H1 (cell line): ENCODE results near the gene MYL6B. TPM values are rescaled to one million over a fixed set of nuclear protein-coding genes. Genes with fewer than 3 reads are reported as not detected.
A peak's percentile ranks its signal among the peaks of the same experiment; 100 is the strongest.

Experiments used
- CTCF ChIA-PET: fragments of 300-600 bp; sonication (Branson Sonifier 250); formaldehyde crosslinking; loops from one replicate; lab custom pipeline; 2021; ENCODE audit not compliant: partially characterized antibody; lab: Charles Lee
- POLR2A ChIA-PET: fragments of 300-600 bp; sonication (Branson Sonifier 250); formaldehyde crosslinking; loops from one replicate; lab custom pipeline; 2021; ENCODE audit warnings: inconsistent platforms; ENCODE audit not compliant: partially characterized antibody; lab: Charles Lee
- DNase-seq, 2 experiments: peaks; one replicate each; pipeline versions ENCODE4 v3.0.0 to v3.0.0-alpha.2; 2010 to 2022; ENCODE audit warnings: low spot score in 2 of 2, low read depth in 1 of 2, mixed read lengths in 1 of 2
- FAIRE-seq: peaks from 2 replicates; lab custom pipeline; 2011; peaks lifted over from hg19 to GRCh38; lab: Jason Lieb, UNC
- H2AFZ ChIP-seq: 2 replicates; pipeline ENCODE4 v1.8.1; 2012; ENCODE audit warnings: low read length, inconsistent platforms
- H2AK5ac ChIP-seq: 2 replicates; pipeline ENCODE4 v1.6.1; 2013; ENCODE audit warnings: low read depth, low read length
- H2BK120ac ChIP-seq: replicated peaks from 2 replicates; pipeline ENCODE3; 2013; ENCODE audit warnings: low read depth, low read length, inconsistent platforms
- H2BK12ac ChIP-seq: 2 replicates; pipeline ENCODE4 v1.6.1; 2013; ENCODE audit warnings: low read depth, low read length
- H2BK15ac ChIP-seq: 2 replicates; pipeline ENCODE4 v1.6.1; 2013; ENCODE audit warnings: low read length
- H2BK20ac ChIP-seq: 2 replicates; pipeline ENCODE4 v1.6.1; 2013; ENCODE audit warnings: low read length
- H2BK5ac ChIP-seq: 2 replicates; pipeline ENCODE4 v1.6.1; 2013; ENCODE audit warnings: low read depth, low read length
- H3K14ac ChIP-seq: 2 replicates; pipeline ENCODE4 v1.6.1; 2013; ENCODE audit warnings: inconsistent platforms; ENCODE audit not compliant: insufficient read length
- H3K18ac ChIP-seq: 2 replicates; pipeline ENCODE4 v1.6.1; 2013; ENCODE audit warnings: low read length; ENCODE audit errors: extremely low read depth
- H3K23ac ChIP-seq: 2 replicates; pipeline ENCODE4 v1.6.1; 2013; ENCODE audit warnings: inconsistent platforms; ENCODE audit not compliant: insufficient read length
- H3K23me2 ChIP-seq: 2 replicates; pipeline ENCODE4 v1.6.1; 2013; ENCODE audit warnings: low read depth, low read length
- H3K27ac ChIP-seq: 2 replicates; pipeline ENCODE4 v1.6.1; 2011; ENCODE audit warnings: low read depth, low read length, inconsistent platforms
- H3K27me3 ChIP-seq, 4 experiments: replicated peaks in 1 of 4; 1 replicate in 1 of 4; 2 replicates in 3 of 4; pipeline versions ENCODE4 v1.6.1 to v1.8.1; 2011 to 2013; ENCODE audit warnings: low read length in 3 of 4, mild to moderate bottlenecking in 3 of 4, inconsistent platforms in 2 of 4, mixed read lengths in 2 of 4, moderate library complexity in 1 of 4; ENCODE audit not compliant: control insufficient read depth in 3 of 4, insufficient read depth in 3 of 4; ENCODE audit errors: extremely low read depth in 1 of 4
- H3K36me3 ChIP-seq, 4 experiments: 2 replicates each; pipeline versions ENCODE4 v1.6.1 to v1.8.1; 2011 to 2013; ENCODE audit warnings: mild to moderate bottlenecking in 4 of 4, low read length in 3 of 4, moderate library complexity in 2 of 4, control low read depth in 1 of 4, inconsistent platforms in 1 of 4; ENCODE audit not compliant: insufficient read depth in 4 of 4, control insufficient read depth in 2 of 4
- H3K4ac ChIP-seq: replicated peaks from 2 replicates; pipeline ENCODE3; 2013; ENCODE audit warnings: low read length, low read depth, mixed read lengths, inconsistent platforms; ENCODE audit not compliant: insufficient read length
- H3K4me1 ChIP-seq, 4 experiments: replicated peaks in 1 of 4; 1 replicate in 1 of 4; 2 replicates in 3 of 4; pipeline versions ENCODE4 v1.6.1 to v1.8.1; 2011 to 2013; ENCODE audit warnings: low read length in 3 of 4, inconsistent platforms in 2 of 4, mixed read lengths in 1 of 4; ENCODE audit not compliant: insufficient read depth in 4 of 4, control insufficient read depth in 3 of 4
- H3K4me2 ChIP-seq, 2 experiments: 2 replicates each; pipeline versions ENCODE4 v1.6.1 to v1.8.1; 2011 to 2013; ENCODE audit warnings: low read depth in 2 of 2, low read length in 2 of 2, control low read depth in 1 of 2, inconsistent platforms in 1 of 2, mild to moderate bottlenecking in 1 of 2; ENCODE audit not compliant: insufficient read depth in 1 of 2
- H3K4me3 ChIP-seq, 4 experiments: fragments of 200-600, 300-600 bp in 1 of 4; sonication (generic), shearing (Covaris generic), sonication (Bioruptor Twin) in 1 of 4; 2 replicates each; pipeline versions ENCODE4 v1.5.1 to v1.8.1; 2011 to 2016; ENCODE audit warnings: low read length in 4 of 4, low read depth in 3 of 4, control low read depth in 2 of 4, inconsistent platforms in 2 of 4, mild to moderate bottlenecking in 2 of 4, mixed read lengths in 1 of 4, moderate library complexity in 1 of 4; ENCODE audit not compliant: insufficient read depth in 2 of 4; ENCODE audit errors: extremely low read depth in 1 of 4
- H3K56ac ChIP-seq: replicated peaks from 2 replicates; pipeline ENCODE3; 2013; ENCODE audit warnings: low read depth, mild to moderate bottlenecking, mixed read lengths, low read length, inconsistent platforms; ENCODE audit not compliant: insufficient read length
- H3K79me1 ChIP-seq: 2 replicates; pipeline ENCODE4 v1.6.1; 2013; ENCODE audit warnings: low read depth, low read length, control low read depth
- H3K79me2 ChIP-seq, 2 experiments: 2 replicates each; pipeline versions ENCODE4 v1.6.1 to v1.8.1; 2012 to 2013; ENCODE audit warnings: low read length in 2 of 2, mild to moderate bottlenecking in 2 of 2, inconsistent platforms in 1 of 2; ENCODE audit not compliant: insufficient read depth in 2 of 2, control insufficient read depth in 1 of 2
- H3K9ac ChIP-seq, 4 experiments: replicated peaks in 1 of 4; 1 replicate in 1 of 4; 2 replicates in 3 of 4; pipeline versions ENCODE4 v1.6.1 to v1.8.1; 2011 to 2013; ENCODE audit warnings: low read depth in 3 of 4, low read length in 3 of 4, control low read depth in 2 of 4, mild to moderate bottlenecking in 2 of 4, moderate library complexity in 2 of 4, inconsistent platforms in 1 of 4; ENCODE audit errors: extremely low read depth in 1 of 4
- H3K9me3 ChIP-seq, 2 experiments: 2 replicates each; pipeline versions ENCODE4 v1.6.1 to v1.8.1; 2012 to 2013; ENCODE audit warnings: mild to moderate bottlenecking in 2 of 2, moderate library complexity in 2 of 2, control low read depth in 1 of 2, inconsistent platforms in 1 of 2, low read depth in 1 of 2, low read length in 1 of 2, mixed read lengths in 1 of 2; ENCODE audit not compliant: insufficient read depth in 2 of 2
- H4K20me1 ChIP-seq, 2 experiments: replicated peaks in 1 of 2; 2 replicates each; pipeline versions ENCODE3 to v1.8.1; 2011 to 2013; ENCODE audit warnings: inconsistent platforms in 2 of 2, low read length in 2 of 2, mild to moderate bottlenecking in 1 of 2; ENCODE audit not compliant: insufficient read depth in 2 of 2, control insufficient read depth in 1 of 2
- H4K5ac ChIP-seq: 2 replicates; pipeline ENCODE4 v1.6.1; 2013; ENCODE audit warnings: low read length, low read depth, mixed read lengths, inconsistent platforms; ENCODE audit not compliant: insufficient read length
- H4K8ac ChIP-seq: 2 replicates; pipeline ENCODE4 v1.8.0; 2013; ENCODE audit warnings: mild to moderate bottlenecking, moderate library complexity, low read length, inconsistent platforms; ENCODE audit not compliant: insufficient read depth; ENCODE audit errors: extremely low read depth
- H4K91ac ChIP-seq: replicated peaks from 2 replicates; pipeline ENCODE3; 2013; ENCODE audit warnings: low read length, mixed read lengths, inconsistent platforms; ENCODE audit not compliant: insufficient read length
- ASH2L ChIP-seq: fragments of 200-600, 300-600 bp; sonication (generic); IDR thresholded peaks from one replicate; pipeline ENCODE4 v1.7.1; 2017; ENCODE audit warnings: low read length
- ATF2 ChIP-seq: IDR thresholded peaks from 2 replicates; pipeline ENCODE4 v1.6.1; 2012; ENCODE audit warnings: low read length, inconsistent platforms
- MAX ChIP-seq: IDR thresholded peaks from 2 replicates; pipeline ENCODE4 v1.6.1; 2012; ENCODE audit warnings: inconsistent platforms
- NRF1 ChIP-seq: IDR thresholded peaks from 2 replicates; pipeline ENCODE4 v1.6.1; 2011; ENCODE audit warnings: mild to moderate bottlenecking, low read depth, low read length, improper control_type of control experiment
- PHF8 ChIP-seq: fragments of 200-600 bp; sonication (generic); conservative IDR thresholded peaks from 2 replicates; pipeline ENCODE4 v1.7.1; 2012; ENCODE audit warnings: low read depth, mild to moderate bottlenecking, inconsistent platforms, low read length, moderate library complexity
- POLR2AphosphoS5 ChIP-seq: IDR thresholded peaks from 2 replicates; pipeline ENCODE4 v1.6.1; 2011; ENCODE audit warnings: low read depth, low read length
- RAD21 ChIP-seq, 2 experiments: IDR thresholded peaks in 1 of 2; conservative IDR thresholded peaks in 1 of 2; 2 replicates each; pipeline ENCODE4 v1.6.1; 2011; ENCODE audit warnings: low read depth in 2 of 2, low read length in 2 of 2, improper control_type of control experiment in 1 of 2, inconsistent platforms in 1 of 2, mild to moderate bottlenecking in 1 of 2, moderate library complexity in 1 of 2
- RBBP5 ChIP-seq: IDR thresholded peaks from 2 replicates; pipeline ENCODE4 v1.7.1; 2012; ENCODE audit warnings: low read depth, mild to moderate bottlenecking, inconsistent platforms, low read length, moderate library complexity, borderline replicate concordance
- WGBS, 2 experiments: shearing (Covaris generic) in 1 of 2; methylation state at CpG; one replicate each; pipeline versions ENCODE4 v1.1.6 to v1.1.7; 2013 to 2015; ENCODE audit warnings: low lambda C conversion rate in 2 of 2, mixed read lengths in 2 of 2, inconsistent platforms in 1 of 2, low coverage in 1 of 2, missing lambda C conversion rate in 1 of 2; ENCODE audit not compliant: insufficient replicate concordance in 2 of 2, insufficient coverage in 1 of 2, insufficient read length in 1 of 2; ENCODE audit errors: extremely low coverage in 1 of 2, missing lambda C conversion rate in 1 of 2; 5-methylcytosine and 5-hydroxymethylcytosine counted together
- polyA plus RNA-seq, 7 experiments: library from polyadenylated mRNA; depleted of rRNA in 3 of 7; stranded (reverse) in 5 of 7; unstranded in 2 of 7; fragments of >200 nt in 5 of 7; fragments of 200-250 nt in 2 of 7; gene quantifications; 1 replicate in 5 of 7; 2 replicates in 1 of 7; 4 replicates in 1 of 7; pipeline versions ENCODE4 v1.2.1 to v1.2.3, GENCODE V29; 2011 to 2013; ENCODE audit warnings: missing spikeins in 2 of 7, mixed read lengths in 2 of 7
- total RNA-seq: library from RNA; stranded (reverse); fragmentation: NEBNext Ultra II Directional; extraction: Animal tissue kit (Norgen Biotek cat#: 25700); gene quantifications from 2 replicates; pipeline ENCODE4 v1.2.1, GENCODE V29; 2021

Gene MYL6B
- total and polyA plus RNA-seq, 2 of the 8 experiments (the other 6 are each of a cell fraction or from before 2014, with no cell fraction given) = 163 to 202 TPM

- TF ChIP-seq RAD21 (IDR thresholded peaks at IDR 0.05 in 1 of 2, conservative IDR thresholded peaks at IDR 0.05 in 1 of 2; ENCODE audit: low read depth in 2 of 2, low read length in 2 of 2) (no peak), RBBP5 (no peak), MAX (no peak), ASH2L (peak; percentile 3), ATF2 (no peak), PHF8 (no peak), NRF1 (no peak), POLR2AphosphoS5 (peak; percentile 24)
- TF ChIP-seq, all 59 proteins: peak for 2
- Histone ChIP-seq H4K8ac (peak overlapping the region; percentile 46), H3K23me2 (peaks cover 19% of the 10 kb centered on the region), H3K79me2 (peaks cover 3 to 25% of the 10 kb centered on the region in 2 experiments), H3K4me2 (peak overlapping the region in 1 of 2 experiments; percentile 77; a peak in 1 of 4 replicates), H3K23ac (no peak overlapping the region), H3K4me3 (no peak overlapping the region), H2BK20ac (no peak overlapping the region), H3K14ac (no peak overlapping the region), H3K4ac (no peak overlapping the region), H4K91ac (no peak overlapping the region), H3K4me1 (peaks cover 3 to 33% (median 20%) of the 10 kb centered on the region in 4 experiments), H3K27ac (no peak overlapping the region), H2AK5ac (no peak overlapping the region), H2BK5ac (no peak overlapping the region; the same call in 1 of the 2 replicates), H3K9me3 (no peaks in the 10 kb centered on the region), H4K5ac (no peak overlapping the region), H3K27me3 (no peaks in the 10 kb centered on the region), H2BK15ac (no peak overlapping the region), H2BK120ac (no peak overlapping the region), H3K56ac (no peak overlapping the region), H2AFZ (no peak overlapping the region), H2BK12ac (no peak overlapping the region), H3K79me1 (peaks cover 3% of the 10 kb centered on the region; the same call in 1 of the 2 replicates), H4K20me1 (peaks cover 11 to 23% of the 10 kb centered on the region in 2 experiments), H3K36me3 (peaks cover 30 to 71% (median 54%) of the 10 kb centered on the region in 4 experiments), H3K9ac (no peak overlapping the region), H3K18ac (no peak overlapping the region)
- DNase-seq (no peak), FAIRE-seq (no peak)
- 92% methylated on average over 10 of the region's 10 CpGs; no CpG with 5 or more reads in 1 of the 2 experiments for WGBS, 2 experiments
- CTCF ChIA-PET = interaction anchor here (0.9 to 6.8 kb wide), 12 partner anchors 10 to 1020 kb away, joined by 3 to 47 read pairs (median 5); partner anchors contain the start of genes ESYT1, MYL6B, RNF41 and SMARCC2
- POLR2A ChIA-PET = interaction anchor here (0.7 to 15.6 kb wide), 21 partner anchors 8 to 197 kb away, joined by 3 to 656 read pairs (median 4); partner anchors contain the start of genes CNPY2, ERBB3, PA2G4 and RNF41
These were observed 9.4 kb downstream of the MYL6B start for GRCh38 chr12:56161690-56162351.
